Prostate gland (tissue), 2 donors: Measurements from ENCODE around the gene ITPRID1. TPM values are rescaled to one million over a fixed set of nuclear protein-coding genes. Genes with fewer than 3 reads are reported as not detected.
"Not testable (repeated sequence)": the region's sequence is repeated elsewhere in the genome, so short reads cannot be mapped to it uniquely, and the experiment has no call there.

Experiments
- DNase-seq: peaks from one replicate; pipeline ENCODE4 v3.0.0-alpha.2; 2019; ENCODE audit warnings: low spot score
- H3K27ac ChIP-seq, 2 donors: fragments of 200-600 bp; sonication (generic); 2 replicates each; pipeline ENCODE4 v1.5.1; 2017 to 2019
- H3K27me3 ChIP-seq: fragments of 200-600 bp; sonication (generic); replicated peaks from 2 replicates; pipeline ENCODE4 v1.5.1; 2019; ENCODE audit not compliant: insufficient read depth
- H3K36me3 ChIP-seq, 2 donors: fragments of 200-600 bp; sonication (generic); 1 replicate in 1 of 2; 2 replicates in 1 of 2; pipeline versions ENCODE4 v1.5.1 to v1.8.1; 2017 to 2019
- H3K4me1 ChIP-seq: fragments of 200-600 bp; sonication (generic); replicated peaks from 2 replicates; pipeline ENCODE4 v1.5.1; 2019
- H3K4me3 ChIP-seq, 2 donors: fragments of 200-600 bp; sonication (generic); 2 replicates each; pipeline ENCODE4 v1.5.1; 2017 to 2019
- H3K9me3 ChIP-seq: fragments of 200-600 bp; sonication (generic); 2 replicates; pipeline ENCODE4 v1.5.1; 2017
- CTCF ChIP-seq, 4 experiments: fragments of 200-600 bp in 2 of 4; fragments of 450-650 bp in 2 of 4; sonication (generic) in 2 of 4; IDR thresholded peaks; 1 replicate in 3 of 4; 2 replicates in 1 of 4; pipeline ENCODE4 v1.5.1; 2016 to 2019; ENCODE audit warnings: antibody characterized with exemption in 4 of 4, mild to moderate bottlenecking in 2 of 4, moderate library complexity in 2 of 4
- POLR2A ChIP-seq: fragments of 450-650 bp; IDR thresholded peaks from one replicate; pipeline ENCODE4 v1.6.1; 2016; ENCODE audit warnings: antibody characterized with exemption, mild to moderate bottlenecking
- POLR2AphosphoS5 ChIP-seq: sonication (generic); formaldehyde crosslinking; IDR thresholded peaks from one replicate; pipeline ENCODE4 v1.6.1; 2017; ENCODE audit warnings: antibody characterized with exemption
- WGBS: methylation state at CpG from one replicate; pipeline ENCODE4 v1.1.5; 2018; 5-methylcytosine and 5-hydroxymethylcytosine counted together
- intact Hi-C: fragments of 100-400 bp; cut with DNase I; formaldehyde crosslinking; loops from one replicate; pipeline ENCODE4 v1.14.2; 2022
- total RNA-seq, 2 donors: library from RNA; depleted of rRNA; stranded (reverse); fragments of >200 nt; gene quantifications; one replicate each; pipeline ENCODE4 v1.1.0, GENCODE V29; 2016

The ITPRID1 gene
- total RNA-seq = under 1 TPM in 1 of 2 donors, not detected in 1; 0.17 TPM

- Histone ChIP-seq H3K36me3 (no peaks in the 10 kb centered on the region), H3K4me3 (no peak within 1 kb of the TSS), H3K27ac (no peak within 1 kb of the TSS), H3K9me3 (no peaks in the 10 kb centered on the region), H3K27me3 (no peaks in the 10 kb centered on the region), H3K4me1 (no peaks in the 10 kb centered on the region)
- intact Hi-C loops = no loop called here
- DNase-seq = no peak
- 57% methylated on average over 4 of the region's 4 CpGs for WGBS
- no peak for TF ChIP-seq CTCF (IDR thresholded peaks at IDR 0.05)
- TF ChIP-seq POLR2AphosphoS5 = no peak
- TF ChIP-seq POLR2A = no peak
Observed at GRCh38 chr7:31513790-31514189, at the start of gene ITPRID1. Gene ITPRID1, plus strand, starts transcription at chr7:31514090. Its CDS starts 38,935 bp downstream, at chr7:31553025.

GRCh38 chr7:31464601-31465000, 49.3 kb upstream of the ITPRID1 start:
- no peaks in the 10 kb centered on the region for H3K4me1 ChIP-seq
- no peak overlapping the region for H3K4me3 ChIP-seq
- no peak for DNase-seq
- H3K9me3 ChIP-seq = no peaks in the 10 kb centered on the region
- TF ChIP-seq POLR2A (no peak), CTCF (IDR thresholded peaks at IDR 0.05) (no peak), POLR2AphosphoS5 (no peak)
- intact Hi-C loops = no loop called here
- no peak overlapping the region for H3K27ac ChIP-seq
- H3K27me3 ChIP-seq = no peaks in the 10 kb centered on the region
- 47% methylated on average over 1 of the region's 1 CpG for WGBS
- no peaks in the 10 kb centered on the region for H3K36me3 ChIP-seq

- Histone ChIP-seq H3K4me3 (no peak overlapping the region), H3K9me3 (no peaks in the 10 kb centered on the region), H3K27me3 (no peaks in the 10 kb centered on the region), H3K4me1 (no peaks in the 10 kb centered on the region), H3K27ac (no peak overlapping the region), H3K36me3 (no peaks in the 10 kb centered on the region)
- DNase-seq = no peak
- intact Hi-C loops = no loop called here
- TF ChIP-seq POLR2A = no peak
- TF ChIP-seq CTCF (IDR thresholded peaks at IDR 0.05) = no peak
- TF ChIP-seq POLR2AphosphoS5 = no peak
- WGBS = 65% methylated on average over 3 of the region's 3 CpGs
Observed at GRCh38 chr7:31465285-31465684, 48.6 kb upstream of the ITPRID1 start.

- Histone ChIP-seq H3K4me1 (no peaks in the 10 kb centered on the region), H3K27ac (no peak overlapping the region), H3K9me3 (no peaks in the 10 kb centered on the region), H3K27me3 (no peaks in the 10 kb centered on the region), H3K4me3 (no peak overlapping the region), H3K36me3 (no peaks in the 10 kb centered on the region)
- no peak for DNase-seq
- TF ChIP-seq POLR2A (no peak), CTCF (IDR thresholded peaks at IDR 0.05) (no peak), POLR2AphosphoS5 (no peak)
- WGBS = 13% methylated on average over 1 of the region's 1 CpG
- intact Hi-C loops = no loop called here
Observed at GRCh38 chr7:31466036-31466435, 47.9 kb upstream of the ITPRID1 start.

- H3K9me3 ChIP-seq = not testable (repeated sequence)
Observed at GRCh38 chr7:31470883-31471282, 43.0 kb upstream of the ITPRID1 start.

More at GRCh38 chr7:31470883-31471282, 43.0 kb upstream of the ITPRID1 start:
- intact Hi-C loops, DNase-seq, H3K36me3 ChIP-seq, H3K27me3 ChIP-seq, H3K4me1 ChIP-seq, H3K27ac ChIP-seq, H3K4me3 ChIP-seq: not testable (repeated sequence)
- WGBS = 73% methylated on average over 8 of the region's 8 CpGs
